ENCODE data around the gene CISD3.
A peak's percentile ranks its signal among the peaks of the same experiment; 100 is the strongest.

The CISD3 gene

GRCh38 chr17:38727736-38728135 is 2.4 kb upstream of the CISD3 start:
- FAIRE-seq (no peak), DNase-seq (ENCODE audit: low spot score) (no peak)

GRCh38 chr17:38728290-38728831 is 1.8 kb upstream of the CISD3 start:
- no peak for FAIRE-seq

DNA sequence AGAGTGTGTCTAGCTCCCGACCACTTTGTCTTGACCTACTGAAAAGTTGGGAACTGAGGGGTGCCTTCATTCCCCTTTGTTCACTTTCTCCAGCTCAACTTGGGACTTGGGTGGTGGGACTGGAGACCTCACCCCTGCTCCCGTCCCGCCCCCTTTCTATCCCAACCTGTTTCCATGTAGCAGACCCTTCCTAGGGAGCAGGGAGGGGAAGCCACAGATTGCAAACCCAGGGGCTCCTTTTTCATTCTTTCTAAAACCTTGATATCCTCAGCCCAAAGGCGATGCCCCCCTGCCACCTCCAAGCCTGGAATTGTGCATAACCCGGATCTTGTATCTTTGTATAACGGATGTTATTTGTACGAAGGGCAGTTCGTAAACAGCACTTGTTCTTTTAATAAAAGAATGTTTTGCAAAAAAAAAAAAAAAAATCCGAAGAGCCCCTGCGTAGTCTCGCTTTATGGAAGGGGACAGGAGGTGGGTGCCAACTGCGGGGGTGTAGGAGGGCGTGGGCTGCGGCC is 714 bp upstream of the CISD3 start:
- DNase-seq (ENCODE audit: low spot score) (no peak), FAIRE-seq (no peak)

More at GRCh38 chr17:38728290-38728831, 1.8 kb upstream of the CISD3 start:
- no peak for DNase-seq (ENCODE audit: low spot score)

DNA sequence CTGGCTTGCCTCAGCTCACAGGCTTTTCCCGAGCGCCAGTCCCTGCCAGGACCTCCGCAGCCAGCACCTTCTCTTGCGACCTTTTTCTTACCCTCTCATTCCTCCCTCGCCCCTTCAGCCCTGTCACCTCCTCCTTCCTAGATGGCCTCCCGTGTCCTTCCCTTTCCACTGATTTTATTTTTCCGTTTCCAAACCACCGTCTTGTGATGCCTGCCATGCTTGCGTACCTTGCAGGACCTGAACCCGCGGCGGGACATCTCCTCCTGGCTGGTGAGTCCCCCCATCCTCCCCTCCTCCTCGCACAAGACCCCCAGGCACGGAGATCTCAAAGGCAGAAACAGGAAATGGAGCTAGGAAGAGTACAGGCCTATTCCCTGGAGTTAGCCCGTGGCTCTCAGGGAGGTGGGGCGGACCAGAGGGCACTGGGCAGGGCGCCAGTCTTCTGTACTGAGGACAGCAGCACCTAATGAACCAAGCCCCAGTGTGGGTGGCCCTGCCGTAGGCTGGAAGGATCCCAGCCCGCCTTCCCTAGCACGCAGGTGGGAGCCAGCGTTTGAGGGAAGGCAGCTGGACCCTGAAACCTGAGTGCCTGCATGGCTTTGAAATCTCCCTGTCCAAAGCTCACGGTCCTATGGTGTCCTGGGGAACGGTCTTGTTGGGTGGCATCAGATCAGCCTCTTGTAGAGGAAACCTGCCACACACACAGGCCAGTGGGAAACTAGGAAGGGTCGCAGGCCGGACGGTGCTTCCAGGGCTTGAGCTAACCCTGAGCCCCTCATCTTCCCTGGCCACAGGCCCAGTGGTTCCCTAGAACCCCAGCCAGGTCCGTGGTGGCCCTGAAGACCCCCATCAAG is 612 bp downstream of the CISD3 start:
- DNase-seq (ENCODE audit: low spot score) (peak; percentile 69), FAIRE-seq (no peak)

DNA sequence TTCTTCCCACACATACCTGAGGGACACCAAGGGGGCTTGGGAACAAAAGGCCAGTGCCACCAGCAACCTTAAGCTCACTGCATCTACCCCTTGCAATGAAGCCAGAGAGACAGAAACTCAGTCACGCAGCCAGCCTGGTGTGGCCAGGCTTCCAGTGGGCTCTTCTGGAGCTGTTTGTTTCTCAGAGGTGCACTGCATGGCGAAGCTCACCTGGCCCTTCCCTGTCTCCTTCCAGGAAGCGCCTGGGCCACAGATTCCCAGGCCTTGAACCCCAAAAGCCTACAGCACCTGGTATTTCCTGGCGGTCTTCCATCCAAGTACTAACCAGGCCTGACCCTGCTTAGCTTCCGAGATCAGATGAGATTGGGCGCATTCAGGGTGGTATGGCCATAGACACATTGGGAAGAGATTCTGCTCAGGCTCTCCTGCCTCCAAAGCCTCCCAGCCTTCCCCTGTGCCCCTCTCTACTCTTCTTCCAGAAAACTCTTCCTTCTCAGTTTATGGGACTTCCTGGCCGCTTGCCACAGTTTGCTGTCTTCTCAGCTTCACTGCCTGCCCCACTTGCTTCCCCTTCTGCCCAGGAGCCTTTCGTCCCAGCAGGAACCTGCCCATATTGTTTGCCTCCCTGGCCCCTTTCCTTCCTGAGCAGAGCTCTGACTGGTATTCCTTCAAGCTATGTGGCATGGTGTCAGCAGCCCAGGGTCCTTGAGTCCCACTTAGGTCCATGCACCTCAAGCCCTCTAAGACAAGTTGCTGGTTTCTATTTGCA is 1.6 kb downstream of the CISD3 start:
- FAIRE-seq: no peak

GRCh38 chr17:38732376-38733281 is 2.5 kb downstream of the CISD3 start:
- DNase-seq (ENCODE audit: low spot score): no peak
- no peak for FAIRE-seq

More for the DNA sequence above, 1.6 kb downstream of the CISD3 start:
- DNase-seq (ENCODE audit: low spot score): no peak

- DNase-seq (ENCODE audit: low spot score): no peak
- FAIRE-seq: no peak
Observed at GRCh38 chr17:38733282-38733981, 3.3 kb downstream of the CISD3 start.

GRCh38 chr17:38733982-38734973 is 4.1 kb downstream of the CISD3 start:
- FAIRE-seq: no peak
- DNase-seq (ENCODE audit: low spot score): no peak

DNA sequence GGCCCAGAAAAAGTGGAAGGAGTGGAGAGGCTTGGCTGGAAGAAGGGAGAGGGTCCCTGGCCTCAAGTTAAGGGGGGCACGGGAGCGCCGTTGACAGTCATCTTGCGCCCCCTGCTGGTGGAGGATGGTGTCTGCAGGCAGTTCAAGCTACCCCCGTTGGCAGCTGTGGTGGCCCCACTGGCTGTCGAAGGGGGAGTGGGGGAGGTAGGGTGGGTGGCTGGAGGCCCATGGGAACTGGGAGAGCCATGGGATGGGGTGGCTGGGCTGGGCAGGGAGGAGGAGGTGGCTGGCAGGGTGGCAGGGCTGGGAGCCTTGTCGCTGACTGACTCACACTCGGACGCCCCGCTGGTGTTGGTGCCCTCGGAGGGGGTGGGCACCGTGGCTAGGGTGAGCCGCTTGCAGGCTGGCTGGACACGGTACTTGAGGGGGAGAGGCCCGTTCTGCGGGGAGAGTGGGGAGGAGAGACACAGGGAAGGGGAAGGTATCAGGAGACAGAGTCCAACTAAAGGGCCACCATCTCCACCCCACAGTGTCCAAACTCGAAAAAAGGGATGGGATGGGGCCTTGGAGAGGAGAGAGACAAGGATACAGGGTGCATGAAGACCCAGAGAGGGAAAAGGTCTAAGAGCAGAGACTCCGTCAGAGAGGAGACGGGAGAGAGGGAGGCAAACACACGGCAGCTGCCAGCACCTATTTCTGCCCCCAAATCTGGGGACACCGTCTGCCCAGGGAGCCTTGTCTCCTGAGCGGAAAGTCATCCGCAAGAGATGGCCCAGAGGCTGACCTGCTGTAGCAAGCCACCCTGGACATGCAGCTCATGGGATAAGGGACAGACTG is 5.2 kb downstream of the CISD3 start:
- no peak for FAIRE-seq
- DNase-seq (ENCODE audit: low spot score): peak; percentile 83

- FAIRE-seq (no peak), DNase-seq (ENCODE audit: low spot score) (no peak)
Observed at GRCh38 chr17:38738007-38738662, 8.0 kb downstream of the CISD3 start.

GRCh38 chr17:38738686-38739085 is 8.5 kb downstream of the CISD3 start:
- DNase-seq (ENCODE audit: low spot score) (no peak), FAIRE-seq (no peak)

DNA sequence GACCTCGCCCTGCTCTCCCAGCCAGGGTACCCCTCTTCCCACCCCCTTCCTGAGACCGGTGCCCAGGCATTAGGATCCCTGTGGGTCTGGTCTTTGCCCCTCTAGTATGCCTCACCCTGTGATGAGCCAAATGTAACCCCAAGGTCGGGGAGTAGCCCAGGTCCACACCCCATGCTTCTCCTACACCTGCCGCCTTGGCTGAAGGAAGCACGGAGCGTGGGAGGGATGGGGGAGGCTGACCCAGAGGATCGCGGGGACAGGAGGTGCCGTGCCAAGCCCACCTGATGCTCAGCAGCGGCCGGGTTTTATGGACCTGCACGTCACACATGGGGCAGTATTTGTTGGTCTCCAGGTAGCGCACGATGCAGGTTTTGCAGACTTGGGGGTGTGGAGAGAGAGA is 9.2 kb downstream of the CISD3 start:
- no peak for DNase-seq (ENCODE audit: low spot score)
- FAIRE-seq: no peak

GRCh38 chr17:38740044-38740443 is 9.9 kb downstream of the CISD3 start:
- DNase-seq (ENCODE audit: low spot score) (no peak), FAIRE-seq (no peak)

DNA sequence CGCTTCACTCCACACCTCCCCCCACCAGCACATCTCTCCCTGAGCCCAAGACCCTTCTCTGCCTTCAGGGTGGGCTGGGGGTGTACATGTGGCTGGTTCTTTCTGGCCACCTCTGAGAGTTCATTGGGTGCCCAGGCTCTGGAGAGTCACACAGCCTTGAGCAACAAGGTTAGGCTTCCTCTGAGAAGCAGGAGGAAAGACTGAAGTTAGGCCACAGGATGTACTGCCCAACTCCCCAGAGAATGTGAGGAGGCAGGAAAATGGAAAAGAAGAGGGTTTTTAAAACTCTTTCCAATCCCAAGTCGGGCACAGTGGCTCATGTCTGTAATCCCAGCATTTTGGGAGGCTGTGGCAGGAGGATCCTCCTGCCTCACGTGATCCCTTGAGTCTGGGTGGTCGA is 10.7 kb downstream of the CISD3 start:
- FAIRE-seq: no peak
- no peak for DNase-seq (ENCODE audit: low spot score)

DNA sequence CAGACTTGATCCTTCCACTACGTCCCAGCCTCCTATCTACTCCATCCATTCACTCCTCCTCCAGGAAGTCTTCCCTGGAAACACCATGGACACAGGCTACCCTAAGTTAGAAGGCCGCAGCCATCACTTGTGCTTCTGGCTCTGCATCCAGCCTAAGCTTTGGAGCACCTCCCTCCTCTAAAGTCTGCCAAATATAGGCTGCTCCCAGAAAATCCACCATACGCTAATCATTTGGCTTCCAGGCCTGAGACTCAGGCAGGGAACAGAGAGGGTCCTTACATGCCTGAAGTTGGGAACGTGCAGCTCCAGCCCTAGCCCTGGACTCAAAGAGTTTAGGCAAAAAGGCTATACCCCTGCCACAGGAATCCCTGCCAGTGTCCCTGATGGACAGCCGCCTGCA is 11.3 kb downstream of the CISD3 start:
- DNase-seq (ENCODE audit: low spot score): no peak
- no peak for FAIRE-seq

DNA sequence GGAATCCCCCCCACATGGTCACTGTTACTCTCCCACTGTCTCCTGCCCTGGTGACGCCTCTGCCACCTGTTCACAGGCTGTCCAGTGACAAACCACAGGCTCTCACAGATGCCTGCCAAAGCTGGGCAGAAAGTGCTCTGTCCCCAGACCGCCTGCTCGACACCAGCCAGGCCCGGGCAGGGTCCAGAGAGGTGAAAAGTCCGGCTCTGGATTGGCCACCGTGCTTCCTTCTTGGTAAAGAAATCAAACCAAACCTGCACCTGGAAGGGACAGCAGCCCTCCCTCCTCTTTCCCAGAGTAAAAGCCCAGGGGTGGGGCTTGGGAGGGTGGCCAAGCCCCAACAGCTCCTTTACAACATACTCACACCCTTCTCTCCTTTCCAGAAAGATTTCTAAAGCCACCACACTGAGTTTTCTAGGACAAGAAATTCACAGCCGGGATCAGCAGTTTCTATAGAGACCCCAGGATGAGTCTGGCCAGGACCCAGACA is 11.8 kb downstream of the CISD3 start:
- no peak for DNase-seq (ENCODE audit: low spot score)
- no peak for FAIRE-seq
